ENCODE data around the gene C5orf52.
"Not testable (repeated sequence)": the region's sequence is repeated elsewhere in the genome, so short reads cannot be mapped to it uniquely, and the experiment has no call there.

The C5orf52 gene

GRCh38 chr5:157726607-157727006 lies 55.3 kb downstream of the C5orf52 start:
- DNase-seq (ENCODE audit: low spot score), result not testable (repeated sequence)

- not testable (repeated sequence) for DNase-seq (ENCODE audit: low spot score)
Observed at GRCh38 chr5:157727858-157728257, 56.5 kb downstream of the C5orf52 start.

Measured in AG08396 (cell line).